ENCODE results near the gene SAPCD1.

SAPCD1 gene

DNA sequence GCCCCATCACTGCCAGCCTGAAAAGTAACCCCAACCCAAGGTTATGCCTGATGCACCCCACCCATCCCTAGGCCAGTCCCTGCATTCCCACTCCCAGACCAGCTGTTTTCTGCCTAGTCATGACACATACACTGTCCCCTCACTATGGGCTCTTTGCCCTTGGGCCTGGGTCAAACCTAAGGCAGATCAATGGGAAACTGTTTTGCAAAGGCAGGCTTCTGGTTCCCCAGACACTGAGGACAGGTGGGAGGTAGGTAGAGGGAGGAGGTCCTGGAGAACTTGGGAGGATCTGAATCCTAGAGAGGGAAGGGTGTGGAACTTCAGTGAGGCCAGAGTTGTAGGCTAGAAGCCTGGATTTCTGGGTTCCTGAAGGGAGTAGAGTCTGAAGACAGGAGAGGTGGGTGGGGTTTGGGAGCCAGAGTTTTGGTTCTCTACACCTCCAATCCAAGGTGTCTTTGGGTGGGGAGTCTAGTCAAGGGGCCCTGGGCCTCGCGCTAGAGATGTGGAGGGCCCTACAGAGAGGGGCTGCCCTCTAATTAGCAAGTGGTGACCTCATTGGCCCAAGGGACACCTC lies 28.1 kb upstream of the SAPCD1 start:
- DNase-seq (ENCODE audit: low read depth), result no peak
- peak overlapping the region; percentile 100 for H3K4me3 ChIP-seq (ENCODE audit: low read depth, low read length)
- TF ChIP-seq MAX (IDR thresholded peaks at IDR 0.05; ENCODE audit: low read depth, low read length), result no peak
- TF ChIP-seq POLR2A (IDR thresholded peaks at IDR 0.05; ENCODE audit: extremely low read depth, insufficient read length), result no peak
- no peak for TF ChIP-seq MYC (IDR thresholded peaks at IDR 0.05; ENCODE audit: low read depth, low read length)

GRCh38 chr6:31734821-31735406 lies 27.5 kb upstream of the SAPCD1 start:
- DNase-seq (ENCODE audit: low read depth), result peak; percentile 95
- peak; percentile 85 for TF ChIP-seq MYC (IDR thresholded peaks at IDR 0.05; ENCODE audit: low read depth, low read length)
- TF ChIP-seq CTCF (IDR thresholded peaks at IDR 0.05; ENCODE audit: low read depth, low read length), result no peak
- TF ChIP-seq POLR2A (IDR thresholded peaks at IDR 0.05; ENCODE audit: extremely low read depth, insufficient read length), result peak; percentile 59
- peak; percentile 71 for TF ChIP-seq MAX (IDR thresholded peaks at IDR 0.05; ENCODE audit: low read depth, low read length)
- H3K4me3 ChIP-seq (ENCODE audit: low read depth, low read length), result peak overlapping the region; percentile 100

- peak; percentile 87 for TF ChIP-seq POLR2A (IDR thresholded peaks at IDR 0.05; ENCODE audit: extremely low read depth, insufficient read length)
- peak; percentile 20; the same call in 1 of the 2 replicates for TF ChIP-seq MAX (IDR thresholded peaks at IDR 0.05; ENCODE audit: low read depth, low read length)
- no peak for TF ChIP-seq CTCF (IDR thresholded peaks at IDR 0.05; ENCODE audit: low read depth, low read length)
- TF ChIP-seq MYC (IDR thresholded peaks at IDR 0.05; ENCODE audit: low read depth, low read length), result peak; percentile 57
- H3K4me3 ChIP-seq (ENCODE audit: low read depth, low read length), result peak within 1 kb of the TSS; percentile 100
- DNase-seq (ENCODE audit: low read depth), result peak; percentile 99
These were observed 26.3 kb upstream of the SAPCD1 start, which contains the start of gene CLIC1 for GRCh38 chr6:31736021-31736767. Gene CLIC1, minus strand, starts transcription at chr6:31736530. Its CDS starts 230 bp downstream, at chr6:31736300.

DNA sequence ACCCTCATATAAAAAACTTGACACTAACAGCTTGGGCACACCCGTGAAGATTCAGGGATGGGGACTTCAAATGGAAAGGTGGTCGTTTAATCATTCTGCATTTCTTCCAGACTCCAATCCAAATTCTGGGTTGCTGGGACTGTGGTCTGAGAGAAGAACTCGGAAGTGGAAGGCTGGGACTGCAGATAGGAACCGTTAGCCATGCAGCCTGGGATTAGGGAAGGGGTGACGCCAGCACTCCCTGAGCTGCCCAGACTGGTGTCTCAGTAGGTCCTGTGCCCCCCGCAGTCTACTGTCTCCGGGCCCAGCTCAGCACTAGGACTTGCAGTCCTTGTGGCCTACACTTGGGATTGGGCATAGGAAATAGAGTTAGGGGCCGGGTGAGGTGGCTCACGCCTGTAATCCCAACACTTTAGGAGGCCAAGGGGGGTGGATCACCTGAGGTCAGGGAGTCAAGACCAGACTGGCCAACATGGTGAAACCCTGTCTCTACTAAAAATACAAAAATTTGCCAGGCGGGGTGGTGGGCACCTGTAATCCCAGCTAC lies 25.6 kb upstream of the SAPCD1 start:
- TF ChIP-seq MYC (IDR thresholded peaks at IDR 0.05; ENCODE audit: low read depth, low read length) (no peak), CTCF (IDR thresholded peaks at IDR 0.05; ENCODE audit: low read depth, low read length) (no peak), POLR2A (IDR thresholded peaks at IDR 0.05; ENCODE audit: extremely low read depth, insufficient read length) (no peak), MAX (IDR thresholded peaks at IDR 0.05; ENCODE audit: low read depth, low read length) (no peak)
- peak overlapping the region; percentile 100 for H3K4me3 ChIP-seq (ENCODE audit: low read depth, low read length)
- peak; percentile 53 for DNase-seq (ENCODE audit: low read depth)

DNA sequence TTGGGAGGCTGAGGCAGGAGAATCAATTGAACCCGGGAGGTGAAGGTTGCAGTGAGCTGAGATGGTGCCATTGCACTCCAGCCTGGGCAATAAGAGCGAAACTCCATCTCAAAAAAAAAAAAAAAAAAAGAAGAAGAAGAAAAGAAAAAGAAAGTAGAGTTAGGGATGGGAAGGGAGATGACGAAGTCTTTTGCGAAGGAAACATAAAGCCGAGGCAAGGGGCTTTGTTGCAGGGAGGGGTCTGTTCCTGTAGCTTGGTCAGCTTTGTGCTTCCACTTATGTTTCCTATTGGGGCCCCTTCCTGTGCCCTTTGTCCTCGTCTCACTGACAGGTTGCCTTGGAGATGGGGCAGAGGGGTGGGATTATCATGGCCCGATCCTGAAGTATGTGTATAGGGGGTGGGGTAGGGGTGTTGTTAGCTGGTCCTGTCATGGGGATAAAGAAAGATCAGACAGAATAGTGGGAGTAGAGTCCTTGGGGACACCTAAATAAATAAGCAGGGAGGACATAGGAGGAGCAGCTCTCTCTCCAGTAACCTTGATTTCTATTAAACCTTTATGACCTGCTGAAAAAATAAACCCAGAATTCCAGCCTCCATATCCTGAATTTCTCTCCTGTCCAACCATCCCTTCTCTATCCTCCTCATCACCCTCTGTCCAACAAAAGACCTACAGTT lies 25.0 kb upstream of the SAPCD1 start:
- H3K4me3 ChIP-seq (ENCODE audit: low read depth, low read length), result peak overlapping the region; percentile 100
- TF ChIP-seq CTCF (IDR thresholded peaks at IDR 0.05; ENCODE audit: low read depth, low read length), result no peak
- no peak for TF ChIP-seq POLR2A (IDR thresholded peaks at IDR 0.05; ENCODE audit: extremely low read depth, insufficient read length)
- no peak for TF ChIP-seq MAX (IDR thresholded peaks at IDR 0.05; ENCODE audit: low read depth, low read length)
- no peak; the same call in 1 of the 2 replicates for TF ChIP-seq MYC (IDR thresholded peaks at IDR 0.05; ENCODE audit: low read depth, low read length)
- peak; percentile 94 for DNase-seq (ENCODE audit: low read depth)

Measured in NB4 (cell line).